GM12872 (cell line): ENCODE data around the gene PCDHB4.

Experiments used
- CTCF ChIP-seq: IDR thresholded peaks from 3 replicates; pipeline ENCODE4 v1.5.1; 2011; ENCODE audit warnings: low read depth, mild to moderate bottlenecking, low read length, moderate library complexity; ENCODE audit not compliant: insufficient read depth

PCDHB4 gene

GRCh38 chr5:141149812-141150211 lies 28.2 kb downstream of the PCDHB4 start, which contains the start of gene PCDHB6:
Gene PCDHB6, plus strand, starts transcription at chr5:141150057. Its CDS starts 201 bp downstream, at chr5:141150258.
- no peak for TF ChIP-seq CTCF

GRCh38 chr5:141150224-141150992 lies 28.8 kb downstream of the PCDHB4 start:
- no peak for TF ChIP-seq CTCF

- TF ChIP-seq CTCF: no peak
Observed at GRCh38 chr5:141150993-141151325, 29.3 kb downstream of the PCDHB4 start.

GRCh38 chr5:141155540-141156374 lies 34.1 kb downstream of the PCDHB4 start:
- TF ChIP-seq CTCF: no peak

GRCh38 chr5:141172381-141173204 lies 51.0 kb downstream of the PCDHB4 start, which contains the start of gene PCDHB7:
Gene PCDHB7, plus strand, starts transcription at chr5:141172644. Its CDS starts 192 bp downstream, at chr5:141172836.
- TF ChIP-seq CTCF: peak; percentile 28; the same call in 1 of the 3 replicates
